Suprapubic skin (tissue), 4 donors: ENCODE results near the gene ELAVL1. TPM values are rescaled to one million over a fixed set of nuclear protein-coding genes. Genes with fewer than 3 reads are reported as not detected.

Source experiments
- DNase-seq, 2 donors: peaks; one replicate each; pipeline ENCODE4 v3.0.0-alpha.2; 2019; ENCODE audit warnings: low spot score in 2 of 2
- H3K27ac ChIP-seq: fragments of 200-600 bp; sonication (generic); one replicate; pipeline ENCODE4 v1.5.1; 2019
- H3K27me3 ChIP-seq: fragments of 200-600 bp; sonication (generic); one replicate; pipeline ENCODE4 v1.5.1; 2019
- H3K36me3 ChIP-seq: fragments of 200-600 bp; sonication (generic); one replicate; pipeline ENCODE4 v1.5.1; 2019
- H3K4me1 ChIP-seq: fragments of 200-600 bp; sonication (generic); one replicate; pipeline ENCODE4 v1.5.1; 2019
- H3K4me3 ChIP-seq: fragments of 200-600 bp; sonication (generic); one replicate; pipeline ENCODE4 v1.5.1; 2019; ENCODE audit warnings: mild to moderate bottlenecking
- H3K9me3 ChIP-seq: fragments of 200-600 bp; sonication (generic); one replicate; pipeline ENCODE4 v1.5.1; 2019
- CTCF ChIP-seq, 2 donors: fragments of 200-600 bp in 1 of 2; fragments of 450-650 bp in 1 of 2; sonication (generic) in 1 of 2; IDR thresholded peaks; one replicate each; pipeline ENCODE4 v1.5.1; 2016 to 2019; ENCODE audit warnings: antibody characterized with exemption in 2 of 2, mild to moderate bottlenecking in 1 of 2, moderate library complexity in 1 of 2
- EP300 ChIP-seq: sonication (generic); formaldehyde crosslinking; IDR thresholded peaks from one replicate; pipeline ENCODE4 v1.6.1; 2017; ENCODE audit warnings: antibody characterized with exemption
- POLR2A ChIP-seq, 2 donors: fragments of 450-650 bp; IDR thresholded peaks; one replicate each; pipeline ENCODE4 v1.6.1; 2017; ENCODE audit warnings: antibody characterized with exemption in 2 of 2, mild to moderate bottlenecking in 2 of 2, moderate library complexity in 2 of 2
- POLR2AphosphoS5 ChIP-seq, 3 donors: sonication (generic); formaldehyde crosslinking; IDR thresholded peaks; one replicate each; pipeline ENCODE4 v1.6.1; 2017; ENCODE audit warnings: antibody characterized with exemption in 3 of 3
- WGBS: methylation state at CpG from one replicate; pipeline ENCODE4 v1.1.5; 2018; 5-methylcytosine and 5-hydroxymethylcytosine counted together
- total RNA-seq, 4 donors: library from RNA; depleted of rRNA; stranded (reverse); fragments of >200 nt; gene quantifications; one replicate each; pipeline ENCODE4 v1.1.0, GENCODE V29; 2016

The ELAVL1 gene
- total RNA-seq, 4 donors from 2014 or later = 32.4 to 38.2 (median 37.2) TPM

DNA sequence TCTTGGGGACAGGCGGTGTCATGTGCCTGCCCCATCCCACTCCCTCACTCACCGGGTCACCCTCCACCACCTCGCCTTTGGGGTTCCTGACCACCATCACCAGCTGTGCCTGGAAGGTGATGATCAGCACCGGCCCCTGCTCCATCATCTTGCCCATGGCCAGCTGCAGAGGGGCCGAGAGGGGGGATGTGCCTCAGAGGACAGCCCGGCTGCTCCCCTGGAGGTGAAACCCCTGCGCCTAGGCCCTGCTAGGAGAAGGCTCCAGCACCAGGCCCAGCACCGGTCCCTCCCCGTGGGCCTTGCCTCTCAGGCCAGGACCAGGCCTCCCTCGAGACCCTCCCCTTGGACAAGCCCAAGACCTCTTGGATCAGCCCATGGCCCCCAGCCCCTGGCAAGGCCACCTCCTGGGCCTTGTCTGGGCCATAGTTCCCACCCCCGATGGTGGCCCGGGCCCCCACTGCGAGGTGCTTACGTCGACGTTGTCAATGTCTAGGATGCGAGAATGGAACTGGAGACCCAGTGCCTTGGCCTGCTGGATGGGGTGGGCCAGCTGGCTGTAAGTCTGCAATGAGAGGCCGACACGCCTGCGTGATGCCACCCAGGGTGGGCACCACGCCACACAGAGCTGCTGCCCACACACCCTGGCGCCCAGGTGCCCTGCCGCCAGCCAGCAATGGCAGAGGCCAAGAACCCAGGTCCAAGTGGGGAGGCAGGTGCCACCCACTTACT is 77.7 kb downstream of the ELAVL1 start:
- WGBS = 85% methylated on average over 5 of the region's 23 CpGs
- no peak overlapping the region for H3K4me3 ChIP-seq
- H3K27ac ChIP-seq = peak overlapping the region; percentile 76
- peaks cover 32% of the 10 kb centered on the region for H3K36me3 ChIP-seq
- H3K4me1 ChIP-seq = peaks cover 65% of the 10 kb centered on the region
- H3K27me3 ChIP-seq = no peaks in the 10 kb centered on the region
- peak in 1 of 2 donors; percentile 68 for DNase-seq
- no peaks in the 10 kb centered on the region for H3K9me3 ChIP-seq
- TF ChIP-seq POLR2A (IDR thresholded peaks at IDR 0.05) (no peak), EP300 (no peak), POLR2AphosphoS5 (IDR thresholded peaks at IDR 0.05) (no peak), CTCF (IDR thresholded peaks at IDR 0.05) (no peak)

DNA sequence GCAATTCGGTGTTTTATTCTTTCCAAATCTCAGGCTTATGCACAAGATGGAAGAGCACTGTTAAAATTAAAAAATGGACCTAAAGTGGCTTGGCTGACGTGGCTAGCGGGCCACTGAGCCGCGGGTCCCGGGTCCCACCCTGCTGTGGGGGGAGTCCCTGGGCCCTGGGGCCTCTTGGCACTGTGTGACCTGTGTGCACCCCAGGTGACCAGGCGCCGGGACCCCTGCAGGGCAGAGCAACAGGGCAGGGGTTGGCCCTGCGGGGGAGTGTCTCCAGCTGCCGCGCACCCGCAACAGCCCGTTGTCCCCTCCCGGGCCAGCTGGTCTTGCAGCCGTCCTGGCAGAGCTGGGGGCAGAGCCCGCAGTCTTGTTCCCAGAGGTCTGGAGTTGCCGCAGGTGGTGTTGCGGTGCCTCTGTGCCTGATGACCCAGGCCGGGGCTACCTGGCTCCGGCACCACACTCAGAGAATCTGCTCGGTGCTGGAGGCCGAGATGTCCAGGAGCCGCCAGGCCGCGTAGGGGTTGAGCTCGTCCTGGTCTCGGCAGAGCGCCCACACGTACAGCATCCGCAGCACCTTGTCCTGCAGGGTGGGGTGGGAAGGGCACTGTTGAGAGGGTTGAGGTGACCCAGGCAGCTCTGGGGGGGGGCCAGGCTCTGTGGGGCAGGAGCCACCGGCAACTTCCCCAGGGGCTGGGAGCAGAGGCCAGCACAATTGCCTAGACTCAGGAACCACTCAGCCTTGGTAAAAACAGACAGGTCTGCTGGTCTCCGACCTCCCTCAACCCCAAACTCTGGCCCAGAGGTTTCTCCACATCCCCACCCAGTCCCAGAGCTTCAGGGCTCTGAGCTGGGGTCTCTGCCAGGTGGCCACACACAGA is 78.5 kb downstream of the ELAVL1 start:
- 71% methylated on average over 7 of the region's 32 CpGs for WGBS
- H3K27ac ChIP-seq = no peak overlapping the region
- H3K4me1 ChIP-seq = peaks cover 73% of the 10 kb centered on the region
- DNase-seq = peak in 1 of 2 donors; percentile 70
- no peak for TF ChIP-seq POLR2A (IDR thresholded peaks at IDR 0.05)
- TF ChIP-seq CTCF (IDR thresholded peaks at IDR 0.05) = no peak
- no peak for TF ChIP-seq POLR2AphosphoS5 (IDR thresholded peaks at IDR 0.05)
- TF ChIP-seq EP300 = no peak
- no peaks in the 10 kb centered on the region for H3K27me3 ChIP-seq
- H3K9me3 ChIP-seq = no peaks in the 10 kb centered on the region
- peaks cover 32% of the 10 kb centered on the region for H3K36me3 ChIP-seq
- H3K4me3 ChIP-seq = peak overlapping the region; percentile 66

DNA sequence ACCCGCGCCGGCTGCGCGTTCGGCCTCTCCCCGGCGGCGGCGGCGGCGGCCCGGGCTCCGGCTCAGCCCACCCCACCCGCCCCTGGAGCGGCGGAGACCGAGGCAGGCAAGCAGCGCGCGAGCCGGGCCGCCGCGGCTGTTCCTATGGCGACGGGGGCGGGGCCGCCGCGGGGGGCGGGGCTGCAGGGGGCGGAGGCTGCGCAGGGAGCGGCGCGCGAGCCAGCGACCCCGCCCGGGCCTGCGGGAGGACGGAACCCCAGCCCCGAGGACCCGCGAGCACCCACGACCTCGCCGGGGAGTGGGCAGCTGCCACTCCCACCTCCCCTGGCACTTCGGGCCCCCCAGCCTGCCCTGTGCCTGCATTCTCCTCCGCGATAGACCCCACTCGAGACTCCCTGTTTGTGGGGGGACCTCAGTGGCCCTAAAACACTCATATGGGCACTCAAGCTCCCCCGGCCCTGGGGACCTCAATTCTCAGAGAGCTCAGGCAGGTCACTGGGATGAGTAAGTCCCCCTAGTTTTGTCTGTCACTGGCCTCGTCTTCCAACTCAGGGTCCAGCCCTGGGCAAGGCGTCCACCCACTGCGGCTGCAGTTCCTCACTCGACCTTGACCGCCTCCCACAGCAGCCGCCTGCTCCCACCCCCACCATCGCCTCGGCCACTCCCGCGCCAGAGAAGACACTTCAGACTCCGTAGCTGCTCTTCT is 79.3 kb downstream of the ELAVL1 start, which contains the start of gene CTXN1:
CTXN1 (minus strand) TSS at position 115 of the 706 bp plus-strand sequence. CDS start 597 bp downstream, outside the sequence.
- WGBS = 16% methylated on average over 34 of the region's 65 CpGs
- TF ChIP-seq POLR2A (IDR thresholded peaks at IDR 0.05) (no peak), POLR2AphosphoS5 (IDR thresholded peaks at IDR 0.05) (no peak), CTCF (IDR thresholded peaks at IDR 0.05) (no peak), EP300 (no peak)
- H3K36me3 ChIP-seq = peaks cover 26% of the 10 kb centered on the region
- peak within 1 kb of the TSS; percentile 66 for H3K4me3 ChIP-seq
- H3K9me3 ChIP-seq = no peaks in the 10 kb centered on the region
- peaks cover 81% of the 10 kb centered on the region for H3K4me1 ChIP-seq
- H3K27me3 ChIP-seq = no peaks in the 10 kb centered on the region
- peak in 1 of 2 donors; percentile 72 for DNase-seq
- H3K27ac ChIP-seq = peak within 1 kb of the TSS; percentile 7

DNA sequence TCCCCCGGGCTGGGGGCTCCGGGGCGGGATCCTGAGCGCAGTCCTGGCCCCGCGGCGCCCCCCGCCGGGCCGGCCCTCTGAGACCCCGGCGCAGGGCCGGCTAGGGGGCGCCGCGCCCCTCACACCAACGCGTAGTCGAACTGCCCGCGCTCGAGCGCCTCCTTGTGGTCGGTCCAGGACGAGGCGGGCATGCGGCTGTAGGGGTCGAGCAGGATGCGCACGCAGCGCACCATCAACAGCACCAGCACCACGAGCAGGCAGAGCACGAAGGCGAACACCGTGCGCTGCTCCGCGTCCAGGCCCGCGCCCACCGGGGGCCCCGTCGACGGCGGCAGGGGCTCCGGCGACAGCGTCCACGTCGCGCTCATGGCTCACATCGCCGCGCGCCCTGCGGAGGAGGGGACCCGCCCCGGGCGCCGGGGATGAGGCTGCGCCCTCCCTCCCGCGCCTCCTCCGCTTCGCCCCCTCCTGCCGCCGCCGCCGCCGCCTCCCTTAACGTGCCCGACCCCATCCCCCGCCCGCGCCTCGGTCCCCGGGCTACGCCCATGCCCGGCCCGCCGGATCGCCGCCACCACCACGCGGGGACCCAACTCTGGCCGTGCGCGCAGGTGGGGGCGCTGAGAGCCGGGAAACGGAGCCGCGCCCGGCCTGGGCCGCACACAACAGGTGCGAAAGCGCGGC is 80.1 kb downstream of the ELAVL1 start:
- no peak overlapping the region for H3K27ac ChIP-seq
- TF ChIP-seq EP300 (no peak), CTCF (IDR thresholded peaks at IDR 0.05) (peak; percentile 44 to 94), POLR2A (IDR thresholded peaks at IDR 0.05) (no peak)
- peak in 1 of 2 donors; percentile 84 for DNase-seq

More for the DNA sequence above, 80.1 kb downstream of the ELAVL1 start:
- Histone ChIP-seq H3K9me3 (no peaks in the 10 kb centered on the region), H3K27me3 (no peaks in the 10 kb centered on the region), H3K36me3 (peaks cover 18% of the 10 kb centered on the region), H3K4me1 (peaks cover 85% of the 10 kb centered on the region), H3K4me3 (peak overlapping the region; percentile 66)
- WGBS = 1% methylated on average over 15 of the region's 98 CpGs
